ENCODE results near the gene DMRTA1.
"Not testable (repeated sequence)": the region's sequence is repeated elsewhere in the genome, so short reads cannot be mapped to it uniquely, and the experiment has no call there.

Gene DMRTA1, protein sequence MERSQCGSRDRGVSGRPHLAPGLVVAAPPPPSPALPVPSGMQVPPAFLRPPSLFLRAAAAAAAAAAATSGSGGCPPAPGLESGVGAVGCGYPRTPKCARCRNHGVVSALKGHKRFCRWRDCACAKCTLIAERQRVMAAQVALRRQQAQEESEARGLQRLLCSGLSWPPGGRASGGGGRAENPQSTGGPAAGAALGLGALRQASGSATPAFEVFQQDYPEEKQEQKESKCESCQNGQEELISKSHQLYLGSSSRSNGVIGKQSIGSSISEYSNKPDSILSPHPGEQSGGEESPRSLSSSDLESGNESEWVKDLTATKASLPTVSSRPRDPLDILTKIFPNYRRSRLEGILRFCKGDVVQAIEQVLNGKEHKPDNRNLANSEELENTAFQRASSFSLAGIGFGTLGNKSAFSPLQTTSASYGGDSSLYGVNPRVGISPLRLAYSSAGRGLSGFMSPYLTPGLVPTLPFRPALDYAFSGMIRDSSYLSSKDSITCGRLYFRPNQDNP

DNA sequence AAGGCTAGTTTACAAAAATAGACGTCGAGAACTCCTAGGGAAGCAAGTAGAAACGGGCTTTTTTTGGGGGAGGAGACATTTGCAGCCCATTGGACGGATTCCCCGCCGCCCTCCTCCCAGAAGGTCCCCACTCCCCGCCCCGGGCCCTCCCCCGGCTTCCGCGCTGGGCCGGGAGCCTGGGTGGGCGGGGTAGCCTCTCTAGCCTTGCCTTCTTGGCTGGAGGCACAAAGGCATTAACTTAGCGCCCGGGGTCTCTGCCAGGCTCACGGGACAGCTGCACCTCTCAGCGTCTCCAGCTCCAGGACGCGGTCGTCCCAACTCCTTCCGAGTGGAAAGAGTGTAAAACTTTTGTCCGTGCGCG, at the start of gene DMRTA1:
DMRTA1 (plus strand) TSS at position 236 of the 361 bp plus-strand sequence. CDS start 242 bp downstream, outside the sequence.
- DNase-seq (ENCODE audit: low spot score): peak; percentile 81

DNA sequence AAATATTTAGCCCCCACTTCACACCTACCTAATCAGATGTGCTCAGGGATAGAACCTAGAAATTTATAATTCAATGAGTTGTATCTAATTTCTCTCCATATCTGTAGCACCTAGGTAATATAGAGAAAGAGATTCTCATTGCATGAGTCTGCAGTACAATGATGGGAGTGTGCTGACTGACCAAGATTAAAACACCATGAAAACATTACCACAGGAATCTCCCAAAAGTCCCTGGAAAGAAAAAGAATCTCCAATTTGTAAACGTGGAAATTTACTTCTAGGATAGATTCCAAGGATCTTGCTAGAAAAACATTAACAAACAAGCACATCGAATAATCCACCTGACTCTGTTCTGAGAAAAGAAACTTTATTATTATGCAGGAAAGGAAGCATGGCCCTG, 45.0 kb upstream of the DMRTA1 start:
- no peak for DNase-seq (ENCODE audit: low spot score)

DNA sequence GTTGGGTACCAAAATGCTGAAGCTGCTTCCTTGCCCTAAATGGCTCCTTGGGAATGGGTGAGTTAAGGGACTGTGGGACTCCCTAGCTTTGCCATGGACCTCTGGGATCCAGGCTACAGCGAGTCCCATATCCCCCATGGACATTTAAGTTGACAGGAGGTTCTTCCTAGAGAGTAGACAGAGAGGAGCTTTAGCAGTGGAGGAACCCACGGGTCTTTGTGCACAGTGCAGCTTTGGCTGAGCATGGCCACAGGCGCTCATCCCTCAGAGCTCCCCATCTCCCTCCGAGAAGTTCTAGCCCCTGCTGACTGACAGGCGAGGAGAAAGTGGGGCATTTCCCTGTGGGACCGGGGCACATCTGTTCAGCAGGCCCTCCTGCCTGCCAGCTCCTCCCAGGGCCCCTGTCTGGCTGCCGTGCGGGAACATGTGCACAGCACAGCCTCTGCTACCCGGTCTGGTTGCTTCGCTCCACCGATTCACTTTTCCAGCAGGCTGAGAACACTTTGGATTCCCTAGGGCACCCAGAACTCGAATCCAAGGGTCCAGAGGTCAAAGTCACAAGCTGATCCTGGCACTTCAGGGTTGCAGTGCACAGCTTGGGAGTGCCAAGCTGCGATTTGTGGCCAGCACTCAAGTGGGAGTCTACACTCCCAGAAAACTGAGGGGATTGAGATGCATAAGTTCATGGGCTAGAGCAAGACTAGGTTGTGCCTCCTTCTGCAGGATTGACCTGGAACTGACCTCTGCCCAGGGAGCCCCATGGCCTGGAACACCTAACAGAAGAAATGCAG, 40.6 kb upstream of the DMRTA1 start:
- no peak for DNase-seq (ENCODE audit: low spot score)

DNA sequence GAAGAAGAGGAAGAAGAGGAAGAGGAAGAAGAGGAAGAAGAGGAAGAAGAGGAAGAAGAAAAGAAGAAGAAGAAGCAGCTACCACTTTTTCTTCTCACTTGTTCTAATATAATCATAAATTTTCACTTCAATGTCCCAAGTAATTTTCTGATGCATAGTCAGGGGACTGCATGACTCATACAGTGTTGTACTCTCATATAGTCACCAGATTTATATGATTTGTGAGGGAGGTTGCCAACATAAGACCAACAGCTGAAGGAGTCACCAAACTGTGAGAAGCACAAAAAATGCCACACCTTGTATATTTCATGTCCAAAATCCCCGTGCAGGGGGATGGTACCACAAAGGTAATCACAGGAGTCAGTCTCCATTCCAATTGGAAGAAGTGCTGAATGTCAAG, 32.7 kb upstream of the DMRTA1 start:
- no peak for DNase-seq (ENCODE audit: low spot score)

DNA sequence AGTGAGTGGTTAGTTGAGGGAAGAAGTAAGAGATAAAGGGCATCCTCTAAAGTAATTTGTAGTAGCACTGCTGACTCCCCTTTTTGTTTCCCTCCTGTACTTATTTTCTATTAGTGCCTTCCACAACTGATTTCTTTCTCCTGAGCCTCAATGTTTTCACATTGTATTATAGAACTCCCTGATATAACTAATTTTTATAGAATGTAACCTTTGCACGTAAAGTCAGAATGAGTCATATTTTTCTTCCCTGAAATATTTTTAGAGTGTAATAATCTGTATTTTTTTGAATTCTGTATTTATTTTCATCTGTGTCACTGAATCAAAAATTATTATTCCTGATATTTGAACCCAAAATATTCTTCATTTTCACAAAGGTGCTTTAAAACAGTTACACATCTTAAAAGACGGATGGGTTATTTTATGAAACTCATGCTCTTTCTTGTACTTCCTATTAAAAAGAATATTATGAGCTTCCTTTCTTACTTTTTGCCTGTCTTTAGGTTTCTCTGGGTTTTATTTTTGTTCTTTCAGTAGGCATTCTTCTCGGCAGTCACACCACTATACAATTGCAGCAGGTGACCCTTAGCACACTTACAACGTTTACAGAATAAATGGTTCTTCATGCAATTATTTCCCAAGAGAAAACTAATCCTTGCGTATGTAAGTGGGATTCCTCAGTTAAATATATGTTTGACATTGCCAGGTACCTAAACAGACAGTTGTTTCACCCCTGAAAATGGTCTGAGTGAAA, 30.5 kb upstream of the DMRTA1 start:
- DNase-seq (ENCODE audit: low spot score): no peak

DNA sequence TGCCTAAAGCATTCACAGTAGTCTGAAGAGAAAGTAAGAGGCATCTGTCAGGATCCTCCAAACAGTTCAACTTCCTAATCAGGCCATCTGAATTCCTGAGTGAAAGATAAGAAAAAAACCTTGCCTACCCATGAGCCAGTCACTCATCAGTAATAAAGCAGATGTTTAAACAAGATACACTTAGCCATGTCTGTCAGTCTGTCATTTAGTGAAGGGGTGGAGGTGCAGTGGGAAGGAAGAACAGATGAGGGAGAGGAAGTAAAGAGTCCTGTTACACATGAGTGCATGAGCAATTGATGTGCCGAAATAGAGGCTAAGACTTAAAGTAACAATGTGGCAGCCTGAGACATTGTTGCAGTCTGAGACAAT, 29.9 kb upstream of the DMRTA1 start:
- no peak for DNase-seq (ENCODE audit: low spot score)

DNA sequence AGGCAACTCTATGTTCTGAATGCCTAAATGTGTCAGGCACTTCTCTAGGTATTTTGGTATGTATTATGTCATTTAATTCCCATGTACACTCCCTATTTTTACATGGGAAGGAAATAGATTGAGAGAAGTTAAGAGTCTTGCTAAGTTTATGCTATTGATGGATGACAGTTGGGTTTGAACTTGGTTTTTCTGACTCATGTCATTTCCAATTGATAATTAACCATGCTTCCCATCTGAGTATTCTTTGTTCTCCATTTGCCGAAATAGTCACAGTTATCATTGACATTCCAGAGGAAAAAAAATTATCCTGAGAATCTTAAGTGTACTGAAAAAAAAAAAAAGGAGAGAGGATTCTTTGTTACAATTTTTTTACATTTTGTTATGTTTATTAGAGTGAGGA, 23.1 kb upstream of the DMRTA1 start:
- DNase-seq (ENCODE audit: low spot score): no peak

DNA sequence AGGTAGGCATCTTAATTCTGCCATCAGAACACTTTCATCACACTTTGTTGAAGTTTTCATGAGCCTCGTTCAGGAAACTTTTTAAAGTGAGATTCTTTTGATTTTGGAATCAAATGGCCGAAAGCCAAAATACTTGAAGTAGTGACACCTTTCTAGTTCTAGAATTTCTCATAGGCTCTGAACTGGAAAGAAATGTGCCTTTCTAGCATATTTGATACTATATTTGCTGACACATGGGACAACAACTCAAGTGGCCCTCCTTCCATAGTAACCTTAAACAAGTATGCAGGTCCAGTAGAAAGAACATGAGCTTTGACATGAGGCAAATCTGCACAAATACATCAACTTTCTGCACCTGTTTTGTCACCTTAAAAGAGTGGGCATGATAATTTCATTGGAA, 22.0 kb upstream of the DMRTA1 start:
- no peak for DNase-seq (ENCODE audit: low spot score)

DNA sequence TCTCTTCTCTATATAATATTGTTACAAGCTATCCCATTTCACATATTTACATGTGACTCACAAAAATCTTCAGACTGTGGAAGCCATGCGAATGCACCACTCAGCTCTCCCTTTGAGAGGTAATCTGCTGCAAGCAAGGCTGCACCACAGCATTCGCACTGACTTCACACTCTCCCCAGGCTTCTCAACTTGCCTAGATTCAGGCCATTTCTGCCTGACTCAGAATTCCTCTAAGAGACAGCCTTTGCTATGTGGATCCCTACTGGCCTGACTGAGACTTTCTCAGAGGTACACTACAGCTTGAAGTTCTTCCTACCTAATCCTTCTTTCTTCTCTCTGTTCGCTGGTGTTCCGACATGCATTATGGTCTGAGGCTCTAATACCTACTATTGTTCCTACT, 21.1 kb upstream of the DMRTA1 start:
- no peak for DNase-seq (ENCODE audit: low spot score)

DNA sequence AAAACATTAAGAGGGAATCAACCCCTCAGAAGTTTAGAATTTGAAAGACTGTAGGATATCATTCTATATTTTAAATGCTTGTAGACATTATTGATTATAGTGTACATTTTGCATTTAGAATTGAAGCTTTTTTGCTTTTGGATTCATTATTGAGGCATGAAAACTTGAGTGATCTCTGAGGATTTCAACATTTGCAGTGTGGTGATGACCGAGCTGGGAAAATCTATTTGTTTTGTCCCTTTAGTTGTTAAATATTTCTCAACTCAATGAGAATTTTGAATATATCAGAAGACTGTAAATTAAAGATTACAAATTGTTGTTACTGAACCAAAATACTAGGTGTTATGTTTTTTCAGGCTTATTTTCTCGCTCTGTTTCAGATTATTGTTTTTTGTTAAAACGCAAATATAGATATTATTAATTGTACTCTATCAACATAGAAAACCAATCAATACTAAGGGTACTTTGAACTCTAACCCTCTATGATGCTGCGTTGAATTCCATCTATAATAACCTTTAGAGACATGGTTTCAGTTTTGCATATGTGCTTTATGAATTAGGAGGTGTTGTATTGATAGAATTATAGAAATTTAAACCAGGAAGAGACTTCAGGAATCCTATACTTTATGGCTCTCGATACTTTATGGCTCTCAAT, 19.3 kb upstream of the DMRTA1 start:
- DNase-seq (ENCODE audit: low spot score): no peak

DNA sequence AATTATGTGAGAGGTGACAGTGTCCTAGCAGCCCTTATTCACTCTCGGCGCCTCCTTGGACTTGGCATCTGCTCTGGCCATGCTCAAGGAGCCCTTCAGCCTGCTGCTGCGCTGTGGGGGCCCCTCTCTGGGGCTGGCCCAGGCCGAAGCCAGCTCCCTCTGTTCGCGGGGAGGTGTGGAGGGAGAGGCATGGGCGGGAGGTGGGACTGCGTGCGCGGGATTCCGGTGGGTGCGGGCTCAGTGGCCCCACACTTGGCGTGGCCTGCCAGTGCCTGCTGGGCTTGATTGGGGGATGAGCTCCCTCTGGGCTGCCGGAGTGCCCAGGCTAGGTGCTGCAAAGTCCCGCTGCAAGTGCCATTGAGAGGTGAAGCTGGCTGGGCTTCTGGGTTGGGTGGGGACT, 12.9 kb upstream of the DMRTA1 start:
- no peak for DNase-seq (ENCODE audit: low spot score)

DNA sequence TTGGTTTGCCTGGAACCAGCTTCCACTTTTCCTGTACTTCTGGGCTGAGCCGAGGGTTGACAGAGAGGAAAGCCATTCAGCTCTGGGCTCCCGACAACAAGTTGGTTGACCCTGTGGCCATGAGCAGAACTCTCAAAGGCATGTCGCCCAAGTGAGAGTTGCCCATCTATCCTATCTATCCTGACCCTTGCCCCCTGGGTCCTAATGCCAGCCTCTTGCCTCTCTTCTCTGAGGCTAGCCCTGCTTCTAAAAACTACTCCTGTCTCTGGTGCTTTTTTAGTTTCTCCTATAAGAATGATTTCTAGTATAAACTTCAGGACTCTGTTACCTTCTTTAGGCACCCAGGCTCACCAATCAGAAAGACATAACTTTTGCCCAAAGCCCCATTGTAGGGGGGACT, 11.4 kb upstream of the DMRTA1 start:
- not testable (repeated sequence) for DNase-seq (ENCODE audit: low spot score)

DNA sequence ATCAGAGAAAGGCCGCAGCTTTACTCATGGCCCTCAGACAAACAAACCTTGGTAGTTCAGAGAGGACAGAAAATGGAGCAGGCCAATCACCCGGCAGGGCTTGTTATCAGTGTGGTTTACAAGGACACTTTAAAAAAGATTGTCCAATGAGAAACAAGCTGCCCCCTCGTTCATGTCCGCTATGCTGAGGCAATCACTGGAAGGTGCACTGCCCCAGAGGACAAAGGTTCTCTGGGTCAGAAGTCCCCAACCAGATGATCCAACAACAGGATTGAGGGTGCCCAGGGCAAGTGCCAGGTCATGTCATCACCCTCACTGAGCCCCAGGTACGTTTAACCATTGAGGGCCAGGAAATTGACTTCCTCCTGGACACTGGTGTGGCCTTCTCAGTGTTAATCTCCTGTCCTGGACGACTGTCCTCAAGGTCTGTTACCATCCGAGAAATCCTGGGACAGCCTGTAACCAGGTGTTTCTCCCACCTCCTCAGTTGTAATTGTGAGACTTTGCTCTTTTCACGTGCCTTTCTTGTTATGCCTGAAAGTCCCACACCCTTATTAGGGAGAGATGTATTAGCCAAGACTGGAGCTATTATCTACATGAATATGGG, 9.1 kb upstream of the DMRTA1 start:
- not testable (repeated sequence) for DNase-seq (ENCODE audit: low spot score)

DNA sequence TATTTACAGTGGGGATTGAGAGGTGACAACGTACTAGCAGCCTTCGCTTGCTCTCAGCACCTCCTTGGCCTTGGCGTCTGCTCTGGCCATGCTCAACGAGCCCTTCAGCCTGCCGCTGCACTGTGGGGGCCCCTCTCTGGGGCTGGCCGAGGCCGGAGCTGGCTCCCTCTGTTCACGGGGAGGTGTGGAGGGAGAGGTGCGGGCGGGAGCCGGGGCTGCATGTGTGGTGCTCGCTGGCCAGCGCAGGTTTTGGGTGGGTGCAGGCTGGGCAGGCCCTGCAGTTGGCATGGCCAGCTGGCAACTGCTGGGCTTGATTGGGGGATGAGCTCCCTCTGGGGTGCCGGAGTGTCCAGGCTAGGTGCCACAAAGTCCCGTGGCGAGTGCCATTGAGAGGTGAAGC, 5.8 kb upstream of the DMRTA1 start:
- no peak for DNase-seq (ENCODE audit: low spot score)

DNA sequence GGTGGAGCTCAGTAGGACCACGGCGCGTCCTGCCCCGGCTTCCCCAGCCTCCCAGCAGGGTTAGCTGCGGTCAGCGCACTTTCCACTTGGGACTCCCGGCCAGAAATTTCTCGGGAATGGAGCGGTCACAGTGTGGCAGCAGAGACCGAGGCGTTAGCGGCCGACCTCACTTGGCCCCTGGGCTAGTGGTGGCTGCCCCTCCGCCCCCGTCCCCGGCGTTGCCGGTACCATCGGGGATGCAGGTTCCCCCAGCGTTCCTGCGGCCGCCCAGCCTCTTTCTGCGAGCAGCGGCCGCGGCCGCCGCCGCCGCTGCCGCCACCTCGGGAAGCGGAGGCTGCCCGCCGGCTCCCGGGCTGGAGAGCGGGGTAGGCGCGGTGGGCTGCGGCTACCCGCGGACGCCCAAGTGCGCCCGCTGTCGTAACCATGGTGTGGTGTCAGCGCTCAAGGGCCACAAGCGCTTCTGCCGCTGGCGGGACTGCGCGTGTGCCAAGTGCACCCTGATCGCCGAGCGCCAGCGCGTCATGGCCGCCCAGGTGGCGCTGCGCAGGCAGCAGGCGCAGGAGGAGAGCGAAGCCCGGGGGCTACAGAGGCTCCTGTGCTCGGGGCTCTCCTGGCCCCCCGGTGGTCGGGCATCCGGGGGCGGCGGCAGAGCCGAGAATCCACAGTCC, 460 bp downstream of the DMRTA1 start:
- DNase-seq (ENCODE audit: low spot score): peak; percentile 50

DNA sequence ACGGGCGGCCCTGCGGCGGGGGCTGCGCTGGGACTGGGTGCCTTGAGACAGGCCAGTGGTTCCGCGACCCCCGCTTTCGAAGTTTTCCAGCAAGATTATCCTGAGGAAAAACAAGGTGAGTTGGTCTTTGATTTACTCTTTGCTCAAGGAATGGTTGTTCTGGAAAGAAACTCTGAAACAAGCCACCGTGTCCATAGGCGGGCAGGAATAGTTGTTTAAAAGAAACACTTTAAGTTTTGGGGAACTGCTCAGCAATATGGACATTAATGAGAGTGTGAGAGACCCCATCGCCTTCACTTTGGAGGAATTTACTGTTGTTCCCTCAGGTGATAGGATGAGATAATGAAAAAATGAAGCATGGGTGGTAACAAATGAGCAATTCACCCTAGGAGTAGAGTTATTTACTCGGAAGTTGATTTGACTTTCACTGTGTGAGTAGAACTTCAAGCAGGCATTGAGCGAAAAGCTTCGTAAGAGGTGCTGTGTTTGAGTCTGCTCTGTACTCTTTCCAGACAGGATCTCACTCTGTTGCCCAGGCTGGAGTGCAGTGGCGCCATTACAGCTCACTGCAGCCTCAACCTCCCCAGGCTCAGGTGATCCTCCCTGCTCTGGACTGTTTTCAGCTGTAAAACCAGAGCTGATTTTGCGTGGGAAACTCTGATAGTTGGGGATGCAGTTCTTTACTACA, 1.1 kb downstream of the DMRTA1 start:
- no peak for DNase-seq (ENCODE audit: low spot score)

DNA sequence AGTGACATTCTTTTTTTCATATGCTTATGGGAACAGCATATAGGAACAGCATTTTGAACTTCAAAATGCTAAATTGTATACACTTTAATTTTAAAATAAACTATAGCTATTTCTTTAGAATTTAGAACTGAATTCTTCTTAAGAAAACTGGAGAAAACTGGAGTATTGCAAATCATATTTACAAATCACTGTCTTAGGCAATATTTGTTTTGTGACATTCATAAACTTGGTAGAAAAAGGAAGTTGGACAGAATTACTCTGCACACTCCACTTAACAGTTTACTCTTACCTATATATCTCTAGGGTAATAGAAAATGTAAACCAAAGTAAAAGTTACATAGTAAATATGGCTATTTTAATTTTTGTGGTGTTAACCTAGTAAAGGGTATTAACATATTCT, 3.1 kb downstream of the DMRTA1 start:
- DNase-seq (ENCODE audit: low spot score): no peak

DNA sequence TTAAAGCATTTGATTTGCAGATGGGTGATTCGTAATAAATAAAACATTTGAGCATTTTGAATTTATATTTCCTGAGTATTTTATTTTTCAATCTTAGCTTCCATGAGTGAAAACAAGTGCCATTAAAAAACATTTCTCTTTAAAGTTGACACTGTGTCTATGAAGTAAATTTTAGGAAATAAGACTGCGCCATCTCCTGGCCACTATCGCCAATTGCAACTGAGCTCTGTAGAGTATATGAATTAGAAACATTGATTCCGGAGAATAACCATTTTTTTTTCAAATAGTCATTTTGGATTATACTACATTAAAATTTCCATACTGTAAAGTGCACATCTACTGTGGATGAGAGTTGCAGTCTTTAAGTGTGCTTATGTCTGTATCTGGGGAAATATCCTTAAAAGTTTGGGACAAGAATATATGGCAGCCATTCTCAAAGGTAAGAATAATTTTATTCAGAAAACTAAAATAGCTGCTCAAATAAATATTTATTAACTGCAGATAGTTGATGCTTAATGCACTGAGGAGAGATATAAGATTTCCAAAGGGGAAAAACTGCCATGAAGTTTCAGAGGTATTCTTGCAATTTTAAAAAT, 5.9 kb downstream of the DMRTA1 start:
- peak; percentile 11 for DNase-seq (ENCODE audit: low spot score)

DNA sequence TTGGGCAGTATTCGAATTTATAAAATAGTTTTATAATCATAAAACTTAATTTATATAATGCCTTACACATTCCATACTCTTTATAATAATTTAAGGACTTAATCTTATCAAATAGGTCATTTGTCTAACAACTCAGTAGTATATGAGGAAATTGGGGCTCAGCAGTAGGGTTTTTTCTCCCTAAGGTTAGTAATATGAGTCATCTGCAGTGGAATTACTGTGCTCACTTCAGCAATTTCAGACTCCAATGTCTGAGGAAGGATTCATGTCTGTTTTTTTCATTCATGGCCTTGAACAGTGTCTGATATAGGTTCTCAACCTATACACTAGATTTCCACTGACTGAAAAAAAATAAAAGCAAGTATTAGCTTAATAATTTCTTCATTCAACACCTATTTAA, 7.4 kb downstream of the DMRTA1 start:
- DNase-seq (ENCODE audit: low spot score): no peak

DNA sequence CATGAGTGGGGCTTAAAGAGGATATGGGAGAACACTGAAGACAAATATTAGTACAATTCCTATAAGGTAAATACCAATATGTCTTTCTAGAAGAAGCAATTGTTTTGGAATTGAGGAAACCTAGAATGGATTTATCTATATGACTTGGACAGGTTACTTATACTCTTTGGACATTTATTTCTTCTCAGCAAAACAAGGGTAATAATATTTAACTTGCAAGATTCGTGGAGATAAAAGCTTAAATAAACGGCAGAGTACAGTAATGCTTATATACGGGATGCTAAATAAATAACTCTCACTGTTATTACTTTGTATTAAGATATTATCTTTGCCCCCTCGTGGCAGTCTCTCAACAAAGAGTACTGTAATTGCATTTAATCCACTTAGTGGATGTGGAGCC, 8.6 kb downstream of the DMRTA1 start:
- no peak for DNase-seq (ENCODE audit: low spot score)
